Endothelial cell (in vitro differentiated cells): ENCODE results near the gene SLC38A9. TPM values are rescaled to one million over a fixed set of nuclear protein-coding genes. Genes with fewer than 3 reads are reported as not detected.

Source experiments
- DNase-seq: peaks from one replicate; pipeline ENCODE4 v3.0.0; 2021; ENCODE audit warnings: low spot score
- H3K27ac Mint-ChIP-seq: one replicate; pipeline ENCODE4 v1.8.0; 2021; ENCODE audit warnings: mixed read lengths, inconsistent platforms; ENCODE audit not compliant: unreplicated experiment
- H3K27me3 Mint-ChIP-seq: one replicate; pipeline ENCODE4 v1.8.0; 2021; ENCODE audit warnings: mild to moderate bottlenecking, moderate library complexity, mixed read lengths, inconsistent platforms; ENCODE audit not compliant: unreplicated experiment
- H3K36me3 Mint-ChIP-seq: one replicate; pipeline ENCODE4 v1.8.0; 2021; ENCODE audit warnings: mild to moderate bottlenecking, low read depth, mixed read lengths, inconsistent platforms; ENCODE audit not compliant: unreplicated experiment
- H3K4me1 Mint-ChIP-seq: one replicate; pipeline ENCODE4 v1.8.0; 2021; ENCODE audit warnings: mild to moderate bottlenecking, mixed read lengths, inconsistent platforms; ENCODE audit not compliant: unreplicated experiment
- H3K4me3 Mint-ChIP-seq: one replicate; pipeline ENCODE4 v1.8.0; 2021; ENCODE audit warnings: mild to moderate bottlenecking, mixed read lengths, inconsistent platforms; ENCODE audit not compliant: unreplicated experiment
- H3K9me3 Mint-ChIP-seq: one replicate; pipeline ENCODE4 v1.8.0; 2021; ENCODE audit warnings: mixed read lengths, inconsistent platforms; ENCODE audit not compliant: unreplicated experiment
- total RNA-seq: library from RNA; stranded (reverse); fragmentation: NEBNext Ultra II Directional; extraction: Animal tissue kit (Norgen Biotek cat#: 25700); gene quantifications from one replicate; pipeline ENCODE4 v1.2.1, GENCODE V29; 2021; ENCODE audit not compliant: unreplicated experiment
- TF ChIP-seq, protein P1 (sequence below): fragments of 200-600 bp; sonication (generic); IDR thresholded peaks from one replicate; pipeline ENCODE4 v1.5.0; 2021; ENCODE audit warnings: antibody characterized with exemption; ENCODE audit not compliant: unreplicated experiment

SLC38A9 gene
- total RNA-seq, 1 donor from 2014 or later, result 45.5 TPM

DNA sequence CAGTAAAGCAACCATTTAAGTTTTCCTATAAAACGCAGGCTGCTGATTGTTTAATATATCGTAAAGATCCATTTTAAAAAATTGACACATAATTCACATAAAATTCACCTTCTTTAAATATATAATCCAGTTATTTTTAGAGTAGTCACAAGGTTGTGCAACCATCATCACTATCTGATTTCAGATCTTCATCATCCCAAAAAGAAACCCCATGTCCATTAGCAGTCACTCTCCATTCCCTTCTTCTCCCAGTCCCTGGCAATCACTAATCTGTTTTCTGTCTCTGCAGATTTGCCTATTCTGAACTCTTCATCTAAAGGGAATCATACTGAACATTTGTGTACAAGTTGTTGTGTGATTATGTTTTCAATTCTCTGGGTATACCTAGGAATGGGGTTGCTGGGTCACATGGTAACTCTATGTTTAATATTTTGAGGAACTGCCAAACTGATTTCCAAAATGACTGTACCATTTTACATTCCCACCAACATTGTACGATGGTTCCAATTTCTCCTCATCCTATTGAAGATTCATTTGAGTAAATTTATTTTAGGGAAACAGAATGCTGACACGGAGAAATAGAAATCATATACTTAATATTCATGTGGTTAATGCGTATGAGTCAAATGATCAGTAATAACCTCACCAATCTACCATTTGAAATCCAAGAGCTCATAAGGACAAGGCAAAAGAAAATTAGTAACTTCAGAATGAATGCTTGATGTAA lies 119.6 kb downstream of the SLC38A9 start:
- Mint-ChIP-seq H3K27ac (no peak overlapping the region), H3K4me1 (peaks cover 6% of the 10 kb centered on the region), H3K27me3 (no peaks in the 10 kb centered on the region), H3K36me3 (no peaks in the 10 kb centered on the region), H3K9me3 (no peaks in the 10 kb centered on the region), H3K4me3 (no peak overlapping the region)
- no peak for DNase-seq
- TF ChIP-seq, protein P1, sequence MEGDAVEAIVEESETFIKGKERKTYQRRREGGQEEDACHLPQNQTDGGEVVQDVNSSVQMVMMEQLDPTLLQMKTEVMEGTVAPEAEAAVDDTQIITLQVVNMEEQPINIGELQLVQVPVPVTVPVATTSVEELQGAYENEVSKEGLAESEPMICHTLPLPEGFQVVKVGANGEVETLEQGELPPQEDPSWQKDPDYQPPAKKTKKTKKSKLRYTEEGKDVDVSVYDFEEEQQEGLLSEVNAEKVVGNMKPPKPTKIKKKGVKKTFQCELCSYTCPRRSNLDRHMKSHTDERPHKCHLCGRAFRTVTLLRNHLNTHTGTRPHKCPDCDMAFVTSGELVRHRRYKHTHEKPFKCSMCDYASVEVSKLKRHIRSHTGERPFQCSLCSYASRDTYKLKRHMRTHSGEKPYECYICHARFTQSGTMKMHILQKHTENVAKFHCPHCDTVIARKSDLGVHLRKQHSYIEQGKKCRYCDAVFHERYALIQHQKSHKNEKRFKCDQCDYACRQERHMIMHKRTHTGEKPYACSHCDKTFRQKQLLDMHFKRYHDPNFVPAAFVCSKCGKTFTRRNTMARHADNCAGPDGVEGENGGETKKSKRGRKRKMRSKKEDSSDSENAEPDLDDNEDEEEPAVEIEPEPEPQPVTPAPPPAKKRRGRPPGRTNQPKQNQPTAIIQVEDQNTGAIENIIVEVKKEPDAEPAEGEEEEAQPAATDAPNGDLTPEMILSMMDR, result no peak

DNA sequence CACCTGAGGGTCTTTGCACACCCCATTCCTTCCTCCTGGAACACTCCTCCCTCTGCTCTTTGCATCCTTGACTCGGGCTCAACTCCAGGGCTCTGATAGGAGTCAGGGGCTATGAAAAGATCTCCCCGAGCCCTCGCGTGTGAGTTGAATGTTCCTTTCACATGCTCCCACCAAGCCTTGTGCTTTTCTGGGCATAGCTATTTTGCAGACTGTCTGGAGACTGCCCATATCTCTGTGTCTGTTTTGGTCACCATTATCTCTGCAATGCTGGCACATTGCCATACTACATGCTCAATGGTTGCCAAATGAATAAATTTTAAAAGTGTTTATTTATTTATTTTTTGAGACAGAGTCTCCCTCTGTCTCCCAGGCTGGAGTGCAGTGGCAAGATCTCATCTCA lies 120.4 kb downstream of the SLC38A9 start:
- TF ChIP-seq, protein P1, result no peak
- Mint-ChIP-seq H3K27me3 (no peaks in the 10 kb centered on the region), H3K4me3 (no peak overlapping the region), H3K36me3 (no peaks in the 10 kb centered on the region), H3K27ac (no peak overlapping the region), H3K9me3 (no peaks in the 10 kb centered on the region), H3K4me1 (no peaks in the 10 kb centered on the region)
- DNase-seq, result no peak

DNA sequence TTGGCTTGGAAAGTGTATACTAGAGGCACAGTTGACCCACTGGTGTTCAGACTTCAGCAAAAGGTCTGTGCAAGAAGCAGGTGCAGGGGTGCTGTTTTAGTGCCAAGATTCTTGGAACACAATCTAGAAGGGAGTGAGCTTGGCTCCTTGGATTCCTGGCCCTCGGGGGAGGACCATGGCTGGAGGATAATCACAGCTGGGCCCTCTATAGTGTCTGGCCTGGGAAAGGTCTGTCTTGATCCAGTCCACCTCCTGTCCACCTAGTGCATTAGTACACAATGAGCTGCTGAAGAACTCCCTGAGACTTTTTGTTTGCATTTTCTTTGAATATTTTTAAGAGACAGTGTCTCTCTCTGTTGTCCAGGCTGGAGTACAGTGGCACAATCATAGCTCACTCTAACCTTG lies 126.9 kb downstream of the SLC38A9 start:
- Mint-ChIP-seq H3K4me3 (no peak overlapping the region), H3K9me3 (no peaks in the 10 kb centered on the region), H3K27ac (no peak overlapping the region), H3K36me3 (no peaks in the 10 kb centered on the region), H3K27me3 (no peaks in the 10 kb centered on the region), H3K4me1 (peaks cover 5% of the 10 kb centered on the region)
- DNase-seq, result no peak
- TF ChIP-seq, protein P1, result no peak

DNA sequence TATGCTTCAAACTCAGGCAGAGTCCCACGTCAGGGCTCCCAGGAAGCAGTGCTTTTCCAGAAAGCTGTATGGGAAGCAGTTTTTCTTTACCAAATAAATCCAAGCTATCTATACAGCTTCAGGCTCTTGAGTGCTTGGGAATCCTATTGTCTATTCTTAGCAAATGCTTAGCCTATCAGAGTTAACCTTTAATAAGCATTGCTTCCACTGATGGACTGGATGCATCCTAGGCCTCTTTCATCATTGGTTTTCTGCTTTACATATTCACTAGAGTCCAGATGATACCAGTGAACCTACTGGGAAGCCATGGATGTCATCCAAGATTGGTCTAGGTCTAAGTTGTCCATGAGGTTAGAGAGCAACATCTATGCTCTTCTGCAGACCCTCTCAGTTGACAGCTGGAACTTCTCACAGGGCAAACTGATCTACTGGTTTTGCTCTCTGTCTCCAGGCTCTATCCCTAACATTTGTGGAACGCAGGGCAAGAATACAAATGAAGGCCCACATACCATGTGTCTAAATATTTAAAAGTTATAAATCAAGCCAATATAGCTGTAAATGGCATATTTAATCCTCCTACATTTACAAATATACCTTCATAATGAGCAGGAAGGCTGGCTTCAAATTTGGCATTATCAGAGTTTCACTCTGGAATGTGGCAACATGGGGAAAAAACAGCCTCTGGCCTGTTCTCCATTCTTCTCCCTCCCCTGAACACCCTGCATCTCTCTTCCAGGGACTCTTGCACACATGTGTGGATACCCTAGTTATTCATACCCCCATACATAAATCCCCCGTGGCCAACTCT lies 127.5 kb downstream of the SLC38A9 start:
- no peak for DNase-seq
- H3K27ac Mint-ChIP-seq, result no peak overlapping the region
- H3K36me3 Mint-ChIP-seq, result no peaks in the 10 kb centered on the region
- H3K4me3 Mint-ChIP-seq, result no peak overlapping the region
- TF ChIP-seq, protein P1, result no peak
- H3K4me1 Mint-ChIP-seq, result peaks cover 5% of the 10 kb centered on the region
- no peaks in the 10 kb centered on the region for H3K9me3 Mint-ChIP-seq
- no peaks in the 10 kb centered on the region for H3K27me3 Mint-ChIP-seq

DNA sequence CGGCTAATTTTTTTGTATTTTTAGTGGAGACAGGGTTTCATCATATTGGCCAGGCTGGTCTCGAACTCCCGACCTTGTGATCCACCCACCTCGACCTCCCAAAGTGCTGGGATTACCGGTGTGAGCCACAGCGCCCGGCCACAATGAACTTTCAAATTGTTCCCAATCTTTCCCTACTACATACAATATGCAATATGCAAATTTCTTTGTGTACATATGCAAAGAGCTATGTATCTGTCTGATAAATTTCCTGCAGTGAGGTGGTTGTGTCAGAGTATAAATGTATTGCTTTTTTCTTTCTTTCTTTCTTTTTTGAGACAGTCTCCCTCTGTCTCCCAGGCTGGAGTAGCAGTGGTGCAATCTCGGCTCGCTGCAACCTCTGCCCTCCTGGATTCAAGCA lies 128.5 kb downstream of the SLC38A9 start:
- Mint-ChIP-seq H3K4me1 (peaks cover 5% of the 10 kb centered on the region), H3K27ac (no peak overlapping the region), H3K9me3 (no peaks in the 10 kb centered on the region), H3K27me3 (no peaks in the 10 kb centered on the region), H3K4me3 (no peak overlapping the region), H3K36me3 (no peaks in the 10 kb centered on the region)
- no peak for DNase-seq
- TF ChIP-seq, protein P1, result no peak
